Esophagus squamous epithelium (tissue), 5 donors: Measurements from ENCODE around the gene METTL16. TPM values are rescaled to one million over a fixed set of nuclear protein-coding genes. Genes with fewer than 3 reads are reported as not detected.

Experiments
- DNase-seq: peaks from one replicate; lab custom pipeline; 2025; lab: John Stamatoyannopoulos, UW
- H3K27ac ChIP-seq, 4 donors: fragments of 200-600 bp; sonication (generic); one replicate each; pipeline ENCODE4 v1.5.1; 2016 to 2019; ENCODE audit warnings: mild to moderate bottlenecking in 1 of 4
- H3K27me3 ChIP-seq, 4 donors: fragments of 200-600 bp; sonication (generic); 1 replicate in 3 of 4; 2 replicates in 1 of 4; pipeline versions ENCODE4 v1.5.1 to v1.6.0; 2017 to 2021; ENCODE audit warnings: antibody characterized with exemption in 1 of 4
- H3K36me3 ChIP-seq, 3 donors: fragments of 200-600 bp; sonication (generic); one replicate each; pipeline ENCODE4 v1.5.1; 2016 to 2019
- H3K4me1 ChIP-seq, 3 donors: fragments of 200-600 bp; sonication (generic); one replicate each; pipeline ENCODE4 v1.5.1; 2017 to 2019
- H3K4me3 ChIP-seq, 4 donors: fragments of 200-600 bp; sonication (generic); 1 replicate in 3 of 4; 2 replicates in 1 of 4; pipeline ENCODE4 v1.5.1; 2016 to 2019; ENCODE audit warnings: mild to moderate bottlenecking in 2 of 4, moderate library complexity in 1 of 4
- H3K9me3 ChIP-seq, 3 donors: fragments of 200-600 bp; sonication (generic); one replicate each; pipeline ENCODE4 v1.5.1; 2016 to 2019
- CTCF ChIP-seq, 6 experiments: fragments of 450-650 bp in 4 of 6; fragments of 200-600 bp in 2 of 6; sonication (generic) in 2 of 6; IDR thresholded peaks; one replicate each; pipeline ENCODE4 v1.5.1; 2016 to 2019; ENCODE audit warnings: antibody characterized with exemption in 6 of 6, mild to moderate bottlenecking in 4 of 6, moderate library complexity in 4 of 6
- POLR2A ChIP-seq, 4 donors: fragments of 450-650 bp; IDR thresholded peaks; one replicate each; pipeline ENCODE4 v1.6.1; 2017; ENCODE audit warnings: antibody characterized with exemption in 4 of 4, mild to moderate bottlenecking in 4 of 4, moderate library complexity in 3 of 4
- WGBS, 2 donors: methylation state at CpG; one replicate each; pipeline ENCODE4 v1.1.5; 2018; 5-methylcytosine and 5-hydroxymethylcytosine counted together
- intact Hi-C: fragments of 100-400 bp; cut with DNase I; formaldehyde crosslinking; loops from one replicate; pipeline ENCODE4 v1.15.0; 2022
- total RNA-seq, 4 donors: library from RNA; depleted of rRNA; stranded (reverse); fragments of >200 nt; gene quantifications; one replicate each; pipeline ENCODE4 v1.1.0, GENCODE V29; 2016
- donor health status: DM: yes; HTN: yes; CAD: no.

Gene METTL16
- total RNA-seq, 4 donors from 2014 or later: 12.5 to 31.5 (median 25.3) TPM

GRCh38 chr17:2386400-2387085 lies 125.1 kb downstream of the METTL16 start:
- WGBS, 2 donors: 61 to 79% methylated on average over 7 of the region's 22 CpGs
- no peaks in the 10 kb centered on the region for H3K9me3 ChIP-seq
- intact Hi-C loops: no loop called here
- H3K27me3 ChIP-seq: no peaks in the 10 kb centered on the region
- H3K27ac ChIP-seq: peak overlapping the region in 3 of 4 donors; percentile 76 to 82 (median 78)
- peaks cover 27 to 81% (median 29%) of the 10 kb centered on the region in 3 donors for H3K4me1 ChIP-seq
- TF ChIP-seq POLR2A (IDR thresholded peaks at IDR 0.05): no peak
- no peak for TF ChIP-seq CTCF (IDR thresholded peaks at IDR 0.05)
- no peak for DNase-seq
- no peak overlapping the region for H3K4me3 ChIP-seq
- H3K36me3 ChIP-seq: peaks cover 17 to 74% (median 24%) of the 10 kb centered on the region in 3 donors

- DNase-seq: no peak
- no peaks in the 10 kb centered on the region for H3K9me3 ChIP-seq
- H3K27ac ChIP-seq: peak overlapping the region in 3 of 4 donors; percentile 76 to 82 (median 78)
- H3K4me3 ChIP-seq: no peak overlapping the region
- peaks cover 18 to 72% (median 19%) of the 10 kb centered on the region in 3 donors for H3K4me1 ChIP-seq
- peaks cover 17 to 84% (median 24%) of the 10 kb centered on the region in 3 donors for H3K36me3 ChIP-seq
- WGBS, 2 donors: 71 to 88% methylated on average over 3 to 8 of the region's 18 CpGs
- H3K27me3 ChIP-seq: no peaks in the 10 kb centered on the region
- TF ChIP-seq CTCF (IDR thresholded peaks at IDR 0.05) (no peak), POLR2A (IDR thresholded peaks at IDR 0.05) (no peak)
- intact Hi-C loops: no loop called here
These were observed 126.2 kb downstream of the METTL16 start for GRCh38 chr17:2385240-2386210.

- H3K4me3 ChIP-seq: no peak overlapping the region
- no peak for DNase-seq
- intact Hi-C loops: no loop called here
- H3K27me3 ChIP-seq: no peaks in the 10 kb centered on the region
- H3K27ac ChIP-seq: peak overlapping the region in 2 of 4 donors; percentile 78 to 82
- H3K4me1 ChIP-seq: peaks cover 11 to 66% (median 12%) of the 10 kb centered on the region in 3 donors
- no peak for TF ChIP-seq CTCF (IDR thresholded peaks at IDR 0.05)
- TF ChIP-seq POLR2A (IDR thresholded peaks at IDR 0.05): no peak
- H3K9me3 ChIP-seq: no peaks in the 10 kb centered on the region
- peaks cover 17 to 85% (median 24%) of the 10 kb centered on the region in 3 donors for H3K36me3 ChIP-seq
- 64 to 69% methylated on average over 11 to 14 of the region's 22 CpGs for WGBS, 2 donors
These were observed 127.1 kb downstream of the METTL16 start for GRCh38 chr17:2384439-2385127.

GRCh38 chr17:2383628-2384167 lies 128.0 kb downstream of the METTL16 start:
- H3K27ac ChIP-seq: peak overlapping the region in 3 of 4 donors; percentile 46 to 69 (median 61)
- 85 to 91% methylated on average over 9 to 10 of the region's 11 CpGs for WGBS, 2 donors
- H3K9me3 ChIP-seq: no peaks in the 10 kb centered on the region

More at GRCh38 chr17:2383628-2384167, 128.0 kb downstream of the METTL16 start:
- H3K4me3 ChIP-seq: no peak overlapping the region
- TF ChIP-seq CTCF (IDR thresholded peaks at IDR 0.05) (no peak), POLR2A (IDR thresholded peaks at IDR 0.05) (no peak)
- intact Hi-C loops: loop anchor here (2.0 kb wide), 1 partner anchor 35 kb away; no protein-coding TSS in a partner anchor
- no peak for DNase-seq
- H3K36me3 ChIP-seq: peaks cover 17 to 85% (median 24%) of the 10 kb centered on the region in 3 donors
- H3K4me1 ChIP-seq: peaks cover 11 to 57% (median 12%) of the 10 kb centered on the region in 3 donors
- no peaks in the 10 kb centered on the region for H3K27me3 ChIP-seq
